ENCODE data around the gene MELK. TPM values are rescaled to one million over a fixed set of nuclear protein-coding genes. Genes with fewer than 3 reads are reported as not detected.

MELK gene
- total RNA-seq, 1 donor from 2014 or later: 11.0 TPM

GRCh38 chr9:36720043-36720442 is 147.3 kb downstream of the MELK start:
- H3K36me3 Mint-ChIP-seq (ENCODE audit: unreplicated experiment): no peaks in the 10 kb centered on the region
- H3K9me3 Mint-ChIP-seq (ENCODE audit: unreplicated experiment): no peaks in the 10 kb centered on the region
- no peak for DNase-seq (ENCODE audit: extremely low spot score, unreplicated experiment)
- H3K4me3 Mint-ChIP-seq (ENCODE audit: unreplicated experiment): no peak overlapping the region
- H3K27ac Mint-ChIP-seq (ENCODE audit: unreplicated experiment): no peak overlapping the region
- H3K4me1 Mint-ChIP-seq (ENCODE audit: unreplicated experiment): no peaks in the 10 kb centered on the region
- TF ChIP-seq CTCF (IDR thresholded peaks at IDR 0.05): no peak
- peaks cover 55% of the 10 kb centered on the region for H3K27me3 Mint-ChIP-seq (ENCODE audit: unreplicated experiment)

- H3K9me3 Mint-ChIP-seq (ENCODE audit: unreplicated experiment): no peaks in the 10 kb centered on the region
- no peaks in the 10 kb centered on the region for H3K36me3 Mint-ChIP-seq (ENCODE audit: unreplicated experiment)
- no peak overlapping the region for H3K27ac Mint-ChIP-seq (ENCODE audit: unreplicated experiment)
- TF ChIP-seq CTCF (IDR thresholded peaks at IDR 0.05): no peak
- no peaks in the 10 kb centered on the region for H3K4me1 Mint-ChIP-seq (ENCODE audit: unreplicated experiment)
- H3K4me3 Mint-ChIP-seq (ENCODE audit: unreplicated experiment): no peak overlapping the region
- peaks cover 38% of the 10 kb centered on the region for H3K27me3 Mint-ChIP-seq (ENCODE audit: unreplicated experiment)
- DNase-seq (ENCODE audit: extremely low spot score, unreplicated experiment): no peak
Observed at GRCh38 chr9:36721846-36722588, 149.3 kb downstream of the MELK start.

GRCh38 chr9:36725777-36726356 is 153.2 kb downstream of the MELK start:
- H3K4me1 Mint-ChIP-seq (ENCODE audit: unreplicated experiment): no peaks in the 10 kb centered on the region

More at GRCh38 chr9:36725777-36726356, 153.2 kb downstream of the MELK start:
- no peak for DNase-seq (ENCODE audit: extremely low spot score, unreplicated experiment)
- TF ChIP-seq CTCF (IDR thresholded peaks at IDR 0.05): no peak
- no peak overlapping the region for H3K4me3 Mint-ChIP-seq (ENCODE audit: unreplicated experiment)
- H3K27me3 Mint-ChIP-seq (ENCODE audit: unreplicated experiment): peaks cover 11% of the 10 kb centered on the region
- no peak overlapping the region for H3K27ac Mint-ChIP-seq (ENCODE audit: unreplicated experiment)
- no peaks in the 10 kb centered on the region for H3K9me3 Mint-ChIP-seq (ENCODE audit: unreplicated experiment)
- H3K36me3 Mint-ChIP-seq (ENCODE audit: unreplicated experiment): no peaks in the 10 kb centered on the region

Other genes with a start within 250 kb of the MELK start
- gene RNF38, start 172.6 kb upstream of the MELK start, total RNA-seq: 30.2 and 31.1 TPM in 2 replicates